Measurements from ENCODE around the gene STK35. TPM values are rescaled to one million over a fixed set of nuclear protein-coding genes. Genes with fewer than 3 reads are reported as not detected.
"Not testable (repeated sequence)": the region's sequence is repeated elsewhere in the genome, so short reads cannot be mapped to it uniquely, and the experiment has no call there.

STK35 gene
- total RNA-seq, 4 donors from 2014 or later: 10.2 to 28.0 (median 17.5) TPM

GRCh38 chr20:2168946-2169345 is 67.3 kb downstream of the STK35 start:
- DNase-seq: no peak
- TF ChIP-seq, protein P1, sequence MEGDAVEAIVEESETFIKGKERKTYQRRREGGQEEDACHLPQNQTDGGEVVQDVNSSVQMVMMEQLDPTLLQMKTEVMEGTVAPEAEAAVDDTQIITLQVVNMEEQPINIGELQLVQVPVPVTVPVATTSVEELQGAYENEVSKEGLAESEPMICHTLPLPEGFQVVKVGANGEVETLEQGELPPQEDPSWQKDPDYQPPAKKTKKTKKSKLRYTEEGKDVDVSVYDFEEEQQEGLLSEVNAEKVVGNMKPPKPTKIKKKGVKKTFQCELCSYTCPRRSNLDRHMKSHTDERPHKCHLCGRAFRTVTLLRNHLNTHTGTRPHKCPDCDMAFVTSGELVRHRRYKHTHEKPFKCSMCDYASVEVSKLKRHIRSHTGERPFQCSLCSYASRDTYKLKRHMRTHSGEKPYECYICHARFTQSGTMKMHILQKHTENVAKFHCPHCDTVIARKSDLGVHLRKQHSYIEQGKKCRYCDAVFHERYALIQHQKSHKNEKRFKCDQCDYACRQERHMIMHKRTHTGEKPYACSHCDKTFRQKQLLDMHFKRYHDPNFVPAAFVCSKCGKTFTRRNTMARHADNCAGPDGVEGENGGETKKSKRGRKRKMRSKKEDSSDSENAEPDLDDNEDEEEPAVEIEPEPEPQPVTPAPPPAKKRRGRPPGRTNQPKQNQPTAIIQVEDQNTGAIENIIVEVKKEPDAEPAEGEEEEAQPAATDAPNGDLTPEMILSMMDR (IDR thresholded peaks at IDR 0.05): no peak
- no peak for TF ChIP-seq POLR2A (IDR thresholded peaks at IDR 0.05)
- Histone ChIP-seq H3K9me3 (no peaks in the 10 kb centered on the region), H3K4me1 (no peaks in the 10 kb centered on the region), H3K27me3 (no peaks in the 10 kb centered on the region), H3K27ac (no peak overlapping the region), H3K4me3 (no peak overlapping the region), H3K36me3 (no peaks in the 10 kb centered on the region)
- intact Hi-C loops (cut with DNase I; ENCODE audit: low total_unique reads): no loop called here

DNA sequence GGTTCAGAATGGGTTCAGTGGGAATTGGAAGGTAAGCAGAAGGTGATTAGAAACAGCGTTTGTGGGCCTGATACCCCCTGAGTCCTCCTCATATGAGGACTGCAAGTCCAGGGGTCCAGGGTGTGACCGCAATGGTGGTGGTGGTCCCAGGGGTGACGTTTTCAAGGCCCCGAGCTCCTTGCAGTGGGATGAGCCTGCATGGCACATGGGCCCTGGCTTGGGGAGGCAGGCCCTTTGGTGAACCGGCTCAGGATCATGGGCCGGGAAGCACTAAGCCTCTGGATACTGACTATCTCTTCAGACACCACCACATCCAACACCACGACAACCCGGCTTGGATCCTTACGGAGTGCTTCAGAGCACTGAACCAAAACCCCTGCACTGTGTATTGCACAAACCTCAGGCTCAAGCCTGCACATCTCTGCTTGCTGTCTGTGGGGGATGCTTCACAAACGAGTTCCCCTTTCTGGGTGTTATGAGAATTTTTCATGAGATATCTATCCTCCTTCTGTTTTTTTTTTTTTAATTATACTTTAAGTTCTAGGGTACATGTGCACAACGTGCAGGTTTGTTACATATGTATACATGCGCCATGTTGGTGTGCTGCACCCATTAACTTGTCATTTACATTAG is 67.9 kb downstream of the STK35 start:
- H3K9me3 ChIP-seq: no peaks in the 10 kb centered on the region
- no peak overlapping the region for H3K27ac ChIP-seq
- no peak overlapping the region for H3K4me3 ChIP-seq
- DNase-seq: no peak
- no peaks in the 10 kb centered on the region for H3K27me3 ChIP-seq
- H3K36me3 ChIP-seq: no peaks in the 10 kb centered on the region
- H3K4me1 ChIP-seq: no peaks in the 10 kb centered on the region
- intact Hi-C loops (cut with DNase I; ENCODE audit: low total_unique reads): loop anchor here (5.0 to 10.0 kb wide), 2 partner anchors 75 to 202 kb away; no protein-coding TSS in a partner anchor
- TF ChIP-seq POLR2A (IDR thresholded peaks at IDR 0.05): no peak
- TF ChIP-seq, protein P1 (IDR thresholded peaks at IDR 0.05): no peak

GRCh38 chr20:2170404-2170803 is 68.8 kb downstream of the STK35 start:
- Histone ChIP-seq H3K4me3 (no peak overlapping the region), H3K36me3 (no peaks in the 10 kb centered on the region), H3K4me1 (no peaks in the 10 kb centered on the region), H3K27ac (no peak overlapping the region), H3K27me3 (no peaks in the 10 kb centered on the region), H3K9me3 (no peaks in the 10 kb centered on the region)
- TF ChIP-seq POLR2A (IDR thresholded peaks at IDR 0.05): no peak
- TF ChIP-seq, protein P1 (IDR thresholded peaks at IDR 0.05): no peak
- intact Hi-C loops (cut with DNase I; ENCODE audit: low total_unique reads): loop anchor here (5.0 to 10.0 kb wide), 2 partner anchors 76 to 203 kb away; no protein-coding TSS in a partner anchor
- no peak for DNase-seq

DNA sequence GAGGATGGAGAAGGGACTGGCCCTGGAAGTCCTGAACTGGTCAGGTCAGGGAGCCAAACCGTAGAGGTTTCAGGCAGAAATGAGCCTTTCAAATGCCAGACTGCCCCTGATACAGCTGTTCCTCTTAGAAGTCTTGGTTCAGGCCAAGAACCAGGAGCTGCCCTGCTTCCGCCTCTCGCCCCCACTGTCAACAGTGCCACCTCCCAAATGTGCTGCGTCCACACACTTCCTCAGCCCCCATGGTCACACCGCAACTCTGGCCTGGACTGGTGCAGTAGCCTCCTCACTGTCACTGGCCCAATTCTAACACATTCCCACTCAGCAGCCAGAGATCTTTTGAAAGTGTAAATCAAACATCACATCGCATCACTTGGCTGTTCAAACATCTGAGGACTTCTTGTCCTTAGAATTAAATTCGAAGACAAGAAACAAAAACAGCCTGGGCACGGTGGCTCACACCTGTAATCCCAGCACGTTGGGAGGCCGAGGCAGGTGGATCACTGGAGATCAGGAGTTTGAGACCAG is 69.7 kb downstream of the STK35 start:
- H3K27ac ChIP-seq: no peak overlapping the region
- H3K4me3 ChIP-seq: no peak overlapping the region
- no peaks in the 10 kb centered on the region for H3K36me3 ChIP-seq

GRCh38 chr20:2171840-2172239 is 70.2 kb downstream of the STK35 start:
- not testable (repeated sequence) for H3K9me3 ChIP-seq, H3K36me3 ChIP-seq, H3K27ac ChIP-seq, H3K4me3 ChIP-seq, H3K27me3 ChIP-seq, H3K4me1 ChIP-seq, DNase-seq
- intact Hi-C loops (cut with DNase I; ENCODE audit: low total_unique reads): loop anchor here (5.0 to 10.0 kb wide), 2 partner anchors 77 to 205 kb away; no protein-coding TSS in a partner anchor

More for the DNA sequence above, 69.7 kb downstream of the STK35 start:
- Histone ChIP-seq H3K27me3 (no peaks in the 10 kb centered on the region), H3K9me3 (no peaks in the 10 kb centered on the region), H3K4me1 (no peaks in the 10 kb centered on the region)
- no peak for DNase-seq
- TF ChIP-seq POLR2A (IDR thresholded peaks at IDR 0.05): no peak
- TF ChIP-seq, protein P1 (IDR thresholded peaks at IDR 0.05): no peak
- intact Hi-C loops (cut with DNase I; ENCODE audit: low total_unique reads): loop anchor here (5.0 to 10.0 kb wide), 2 partner anchors 77 to 204 kb away; no protein-coding TSS in a partner anchor

Data from uterus (tissue), 4 donors.